ENCODE results near the gene TMEM138.

The TMEM138 gene

DNA sequence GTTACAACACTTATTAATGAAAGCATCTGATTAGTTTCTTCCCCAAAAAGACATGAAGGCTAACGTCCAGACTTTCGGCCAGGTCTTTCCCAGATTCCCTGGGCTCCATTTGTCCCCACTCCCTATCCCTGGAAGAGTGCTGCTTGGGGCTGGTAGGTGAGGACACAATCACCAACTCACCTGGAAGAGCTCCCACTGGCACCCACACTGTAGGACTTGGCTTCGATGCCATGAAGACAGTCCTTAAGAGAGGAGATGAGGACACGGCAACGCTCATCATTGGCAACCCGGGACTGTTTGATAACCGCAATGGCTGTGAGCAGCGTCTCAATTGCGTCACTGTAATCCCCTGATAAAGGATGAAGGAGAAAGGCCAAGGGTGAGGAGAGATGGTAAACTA is 49.4 kb downstream of the TMEM138 start:
- no peak for DNase-seq

DNA sequence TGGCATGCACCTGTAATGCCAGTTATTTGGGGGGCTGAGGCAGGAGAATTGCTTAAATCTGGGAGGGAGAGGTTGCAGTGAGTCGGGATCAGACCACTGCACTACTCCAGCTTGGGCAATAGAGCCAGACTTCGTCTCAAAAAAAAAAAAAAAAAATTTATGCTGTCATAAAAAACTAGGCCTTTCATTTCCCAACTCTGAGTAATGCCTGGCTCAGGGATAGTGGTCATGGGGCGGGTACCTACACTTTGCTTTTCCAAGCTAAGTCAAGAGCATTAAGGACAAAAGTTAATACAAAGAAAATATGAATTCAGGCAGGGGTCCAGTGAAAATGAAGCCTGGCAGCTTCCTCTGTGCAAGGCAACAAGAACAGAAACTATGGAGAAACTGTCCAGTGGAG is 51.3 kb downstream of the TMEM138 start:
- DNase-seq, result no peak

DNA sequence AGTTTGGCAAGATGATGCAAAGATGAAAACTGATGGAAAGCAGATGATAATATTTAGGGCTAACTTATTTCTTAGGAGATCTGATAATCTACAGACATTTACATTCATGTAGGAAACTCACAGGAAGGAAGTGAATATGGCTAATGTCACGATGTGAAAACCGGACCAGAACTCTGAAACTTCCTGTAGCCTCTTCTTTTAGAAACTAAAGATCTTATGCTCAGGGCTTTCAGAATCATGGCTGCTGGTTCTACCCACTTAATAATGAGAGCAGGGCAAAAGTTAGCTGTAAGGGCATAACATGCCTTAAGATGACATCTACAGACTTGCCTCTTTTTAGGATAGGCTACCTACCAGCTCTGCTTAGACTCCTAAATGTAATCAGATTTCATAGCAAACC is 52.4 kb downstream of the TMEM138 start:
- DNase-seq, result no peak

DNA sequence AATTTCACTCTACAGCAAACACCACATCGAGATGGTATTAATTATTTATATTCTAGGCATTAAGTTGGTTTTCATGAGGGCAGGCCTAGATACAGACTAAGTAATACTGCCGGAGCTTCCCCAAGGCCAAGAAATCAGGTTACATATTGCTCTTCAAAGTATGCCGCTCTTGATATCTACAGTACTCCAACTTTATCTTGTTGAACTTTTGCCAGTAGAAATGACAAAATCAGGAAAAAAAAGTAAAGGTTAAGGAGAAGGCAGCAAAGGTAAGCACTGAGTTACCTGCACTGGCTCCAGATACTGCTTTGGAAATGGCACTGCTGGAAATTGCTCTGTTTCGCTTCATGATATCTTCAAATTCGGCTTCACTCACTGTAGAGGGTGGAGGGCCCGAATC is 53.2 kb downstream of the TMEM138 start:
- DNase-seq, result no peak

DNA sequence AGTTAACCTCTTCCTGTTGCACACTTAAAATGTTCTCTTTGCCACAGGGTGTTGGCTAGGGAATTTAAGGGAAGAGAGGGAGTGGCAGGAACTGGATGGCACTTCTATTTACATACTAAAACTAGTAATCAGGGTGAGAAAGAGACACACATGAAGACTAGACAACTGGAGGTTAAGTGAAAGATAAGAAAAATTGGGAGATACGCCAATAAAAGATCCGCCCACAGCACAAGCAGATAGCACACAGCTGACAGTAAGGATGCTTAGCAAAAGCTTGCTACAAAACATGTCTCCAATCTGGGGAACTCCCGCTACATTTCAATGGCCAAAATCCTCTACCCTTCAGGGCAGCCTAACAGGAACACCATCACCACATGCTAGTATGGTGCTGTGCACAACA is 54.8 kb downstream of the TMEM138 start:
- DNase-seq, result no peak

DNA sequence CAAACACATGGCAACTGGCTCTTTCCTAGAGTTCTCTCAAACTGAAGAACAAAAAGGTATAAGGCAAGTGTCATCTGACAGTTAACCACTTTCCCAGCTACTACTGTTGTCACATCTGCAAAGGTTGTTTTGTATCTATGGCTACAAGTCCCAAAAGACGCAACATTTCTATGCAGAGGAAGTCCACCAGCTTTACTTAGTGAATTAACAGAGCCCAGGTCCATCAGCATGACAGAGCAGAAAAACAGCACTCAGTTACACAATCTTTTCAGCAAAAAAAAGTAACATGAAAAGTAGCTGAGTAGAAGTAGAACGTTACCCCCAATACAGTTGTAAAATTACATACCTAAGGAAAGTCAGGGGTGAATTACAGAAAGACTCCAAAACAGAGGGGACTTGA is 55.5 kb downstream of the TMEM138 start:
- no peak for DNase-seq

DNA sequence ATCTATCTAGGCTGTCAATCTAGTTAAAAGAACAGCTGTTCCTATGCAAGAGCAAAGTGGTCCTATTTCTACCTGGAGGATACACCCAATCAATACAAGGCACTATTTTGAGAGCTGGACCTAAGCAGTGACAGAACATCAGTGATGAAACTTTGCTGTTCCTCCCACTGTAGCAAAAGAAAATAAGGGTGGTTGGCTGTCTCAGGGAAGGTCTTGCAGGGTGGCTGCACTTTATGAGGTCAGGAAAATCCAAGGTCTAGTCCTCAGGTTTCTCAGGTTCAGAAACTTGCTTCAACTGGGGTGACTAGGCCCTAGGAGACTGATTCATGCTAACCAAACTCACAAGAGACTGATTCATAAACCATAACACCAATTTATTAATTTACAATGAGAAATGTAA is 56.0 kb downstream of the TMEM138 start:
- DNase-seq, result no peak

Data from DMS79 (cell line).